HG03558 (cell line): ENCODE data around the gene OGFR.

Experiments
- ATAC-seq: cut with Tn5 transposase; IDR thresholded peaks from one replicate; pipeline ENCODE4 v1.9.1; 2021; ENCODE audit warnings: moderate number of reproducible peaks; ENCODE audit not compliant: unreplicated experiment; ENCODE audit errors: extremely low read depth

OGFR gene

GRCh38 chr20:62812181-62812906 lies 7.7 kb downstream of the OGFR start:
- ATAC-seq = no peak

DNA sequence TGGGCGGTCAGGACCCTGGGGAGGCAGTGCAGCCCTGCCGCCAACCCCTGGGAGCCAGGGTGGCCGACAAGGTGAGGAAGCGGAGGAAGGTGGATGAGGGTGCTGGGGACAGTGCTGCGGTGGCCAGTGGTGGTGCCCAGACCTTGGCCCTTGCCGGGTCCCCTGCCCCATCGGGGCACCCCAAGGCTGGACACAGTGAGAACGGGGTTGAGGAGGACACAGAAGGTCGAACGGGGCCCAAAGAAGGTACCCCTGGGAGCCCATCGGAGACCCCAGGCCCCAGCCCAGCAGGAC lies 8.2 kb downstream of the OGFR start:
- no peak for ATAC-seq

GRCh38 chr20:62813588-62813987 lies 9.0 kb downstream of the OGFR start:
- no peak for ATAC-seq

- no peak for ATAC-seq
Measured at GRCh38 chr20:62814060-62814708, 9.5 kb downstream of the OGFR start.

DNA sequence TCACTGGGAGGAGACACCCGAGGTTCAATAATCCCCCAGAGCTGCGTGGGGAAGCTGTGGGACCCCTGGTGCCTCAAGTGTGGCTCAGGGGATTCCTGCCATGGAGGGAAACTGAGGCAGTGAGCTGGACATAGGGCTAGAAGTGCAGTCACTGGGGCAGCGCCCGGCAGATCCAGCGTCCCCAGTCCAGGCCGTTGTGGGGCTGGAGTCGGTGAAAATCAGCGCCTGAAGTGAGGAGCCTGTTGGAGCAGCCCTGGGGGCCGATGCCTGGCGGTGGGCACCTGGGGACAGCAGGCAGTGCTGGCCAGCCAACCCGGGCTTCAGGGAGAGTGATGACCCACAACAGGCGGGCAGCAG lies 10.1 kb downstream of the OGFR start:
- no peak for ATAC-seq

- no peak for ATAC-seq
Measured at GRCh38 chr20:62815066-62815991, 10.7 kb downstream of the OGFR start.

GRCh38 chr20:62816031-62816883 lies 11.6 kb downstream of the OGFR start:
- no peak for ATAC-seq

DNA sequence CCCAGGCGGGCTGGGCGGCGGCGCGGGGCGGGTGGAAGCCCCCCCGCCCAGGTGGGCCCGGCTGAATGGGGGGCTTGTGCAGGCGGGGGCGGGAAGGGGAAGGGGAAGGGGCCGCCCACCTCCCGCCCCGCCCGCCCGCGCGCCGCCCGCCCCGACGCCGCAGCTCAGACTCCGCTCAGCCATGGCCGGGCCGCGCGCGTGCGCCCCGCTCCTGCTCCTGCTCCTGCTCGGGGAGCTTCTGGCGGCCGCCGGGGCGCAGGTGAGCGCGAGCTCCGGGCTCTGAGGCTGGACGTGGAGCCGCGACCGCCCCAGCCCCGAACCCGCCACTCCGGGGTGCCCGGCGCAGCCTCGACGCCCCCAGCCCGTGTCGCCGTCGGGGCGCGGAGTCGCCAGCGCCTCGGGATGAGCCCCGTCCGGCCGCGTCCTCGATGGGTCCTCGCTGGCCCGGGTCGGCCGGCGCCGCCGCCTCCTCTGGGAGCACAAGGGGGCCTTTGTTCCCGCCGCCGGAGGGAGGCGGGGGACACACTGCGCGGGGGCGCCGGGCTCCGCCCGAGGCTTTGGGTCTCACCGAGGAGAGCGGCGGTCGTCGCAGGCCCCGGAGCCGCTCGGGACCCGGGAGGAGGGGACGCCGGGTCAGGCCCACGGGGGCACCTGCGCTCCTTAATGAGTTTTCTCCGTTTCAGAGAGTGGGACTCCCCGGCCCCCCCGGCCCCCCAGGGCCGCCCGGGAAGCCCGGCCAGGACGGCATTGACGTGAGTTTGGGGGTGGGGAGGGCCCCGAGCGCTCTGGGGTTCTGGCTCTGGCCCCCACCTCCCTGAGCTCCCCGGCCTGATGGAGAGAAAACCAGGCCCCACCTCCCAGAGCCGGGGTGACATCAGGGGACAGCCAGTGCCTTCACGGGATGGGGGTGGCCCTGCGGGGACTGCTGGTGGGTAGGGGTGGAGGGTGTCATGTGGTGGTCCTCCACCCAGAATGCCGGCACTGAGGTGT lies 12.5 kb downstream of the OGFR start, which contains the start of gene COL9A3:
COL9A3 (plus strand) TSS at position 167 of the 990 bp plus-strand sequence; CDS start at position 182, 15 bp downstream.
- no peak for ATAC-seq

GRCh38 chr20:62817975-62818591 lies 13.4 kb downstream of the OGFR start:
- ATAC-seq = no peak

- ATAC-seq = no peak
Measured at GRCh38 chr20:62818592-62819493, 14.2 kb downstream of the OGFR start.

DNA sequence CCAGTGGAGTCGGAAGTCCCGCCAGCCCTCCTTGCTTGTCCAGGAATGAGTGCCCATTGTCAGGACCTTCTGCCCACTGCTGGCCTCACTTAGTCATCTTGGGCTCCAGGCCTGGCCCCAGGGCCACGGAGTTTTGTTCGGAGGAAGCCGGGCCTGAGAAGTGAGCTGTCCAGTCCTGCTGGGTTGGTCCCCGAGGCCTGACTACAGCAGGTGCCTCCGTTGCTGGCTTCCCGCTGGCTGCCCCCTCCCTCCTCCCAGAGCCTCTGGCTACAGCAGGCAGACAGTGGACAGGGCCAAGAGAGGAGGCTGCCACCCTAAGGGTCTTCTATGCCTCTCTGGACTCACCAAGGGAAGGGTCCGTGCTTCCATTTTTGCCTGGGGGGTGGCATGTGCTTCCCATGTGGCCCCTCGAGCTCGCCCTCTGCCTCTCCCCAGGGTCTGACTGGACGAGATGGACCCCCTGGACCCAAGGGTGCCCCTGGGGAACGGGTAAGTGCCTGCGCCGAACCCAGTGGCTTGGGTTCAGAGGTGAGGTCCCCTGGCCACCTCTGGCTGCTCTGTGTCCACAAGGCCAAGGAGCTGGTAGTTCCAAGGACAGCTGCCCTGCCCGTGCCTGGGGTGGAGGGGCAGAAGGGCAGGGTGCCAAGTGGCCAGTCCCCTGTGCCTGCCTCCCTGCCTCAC lies 15.0 kb downstream of the OGFR start:
- no peak for ATAC-seq

- ATAC-seq = no peak
Measured at GRCh38 chr20:62820208-62820961, 15.8 kb downstream of the OGFR start.

DNA sequence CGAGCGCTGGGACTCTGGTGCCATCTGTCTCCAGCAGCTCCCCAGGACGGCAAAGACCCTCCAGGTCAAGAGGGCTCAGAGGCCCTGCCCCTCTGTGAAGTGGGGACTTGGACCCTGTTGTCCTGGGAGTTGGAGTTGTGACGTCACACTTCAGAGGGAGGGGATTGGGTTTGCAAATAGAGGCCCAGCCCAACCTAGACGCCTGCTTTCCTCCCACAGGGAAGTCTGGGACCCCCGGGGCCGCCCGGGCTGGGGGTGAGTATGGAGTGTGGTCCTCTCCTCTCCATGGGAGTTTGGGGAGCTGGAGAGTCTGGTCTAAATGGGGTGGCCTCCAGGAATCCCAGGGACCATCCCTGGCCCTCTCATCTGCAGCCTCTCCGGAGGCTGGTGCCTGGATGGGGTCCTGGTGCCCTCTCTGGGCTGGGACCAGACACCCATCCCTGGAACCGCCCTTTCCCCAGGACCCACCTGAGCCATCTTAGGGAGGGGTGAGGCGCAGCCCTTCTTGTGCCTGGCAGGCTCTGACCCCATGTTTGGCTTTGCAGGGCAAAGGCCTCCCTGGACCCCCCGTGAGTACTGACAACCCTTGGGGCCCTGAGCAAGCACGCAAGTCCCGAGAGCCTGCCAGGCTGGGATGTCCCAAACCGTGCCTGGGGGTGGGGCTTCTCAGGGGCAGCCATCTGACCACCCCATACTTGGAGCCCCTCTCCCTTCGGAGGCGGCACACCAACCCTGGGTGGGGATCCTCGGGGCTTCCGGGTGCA lies 16.5 kb downstream of the OGFR start:
- no peak for ATAC-seq

DNA sequence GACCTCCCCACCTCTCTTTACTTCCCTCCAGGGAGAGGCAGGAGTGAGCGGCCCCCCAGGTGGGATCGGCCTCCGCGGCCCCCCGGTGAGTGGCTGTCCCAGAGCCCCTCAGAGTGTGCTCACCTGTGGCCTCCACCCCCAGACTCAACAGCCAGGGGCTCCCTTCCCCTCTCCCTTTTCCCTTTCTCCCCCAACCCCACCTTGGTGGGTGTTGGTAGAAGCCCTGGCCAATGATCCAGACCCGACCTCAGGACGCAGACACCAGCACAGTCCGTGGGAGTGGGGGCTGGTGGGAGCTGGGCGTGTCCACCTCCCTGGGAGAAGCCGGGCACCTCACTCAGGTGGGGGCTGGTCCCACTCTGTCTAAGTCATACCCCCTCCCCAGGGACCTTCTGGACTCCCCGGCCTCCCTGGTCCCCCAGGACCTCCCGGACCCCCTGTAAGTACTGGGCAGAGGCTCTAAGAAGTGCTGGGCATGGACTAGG lies 17.1 kb downstream of the OGFR start:
- no peak for ATAC-seq

DNA sequence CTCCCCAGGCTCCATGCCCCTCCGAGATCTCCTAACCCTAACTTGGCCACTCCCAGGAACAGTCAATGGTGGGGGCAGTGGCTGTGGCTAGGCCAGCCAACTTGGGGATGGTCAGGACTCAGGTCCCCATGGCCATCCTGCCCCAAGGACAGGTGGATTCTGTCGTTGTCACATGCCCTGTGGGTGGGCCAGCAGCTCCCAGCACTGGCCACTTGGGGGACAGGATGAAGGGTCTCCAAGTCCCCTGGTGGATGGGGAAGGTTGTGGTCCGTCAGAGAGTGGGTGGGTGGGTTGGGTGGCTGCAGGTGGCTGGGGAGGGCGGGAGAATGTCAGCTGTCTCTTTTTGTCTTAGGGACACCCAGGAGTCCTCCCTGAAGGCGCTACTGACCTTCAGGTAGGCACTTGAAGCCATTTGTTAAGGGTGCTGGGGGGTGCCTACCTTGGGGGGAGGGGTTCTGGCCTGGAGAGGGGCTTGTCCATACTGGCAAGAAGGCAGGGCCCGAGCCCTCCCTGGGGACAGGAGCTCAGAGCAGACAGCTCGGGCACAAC lies 17.7 kb downstream of the OGFR start:
- ATAC-seq = no peak
